ENCODE results near the gene BHLHE23.

- TF ChIP-seq, protein P1, sequence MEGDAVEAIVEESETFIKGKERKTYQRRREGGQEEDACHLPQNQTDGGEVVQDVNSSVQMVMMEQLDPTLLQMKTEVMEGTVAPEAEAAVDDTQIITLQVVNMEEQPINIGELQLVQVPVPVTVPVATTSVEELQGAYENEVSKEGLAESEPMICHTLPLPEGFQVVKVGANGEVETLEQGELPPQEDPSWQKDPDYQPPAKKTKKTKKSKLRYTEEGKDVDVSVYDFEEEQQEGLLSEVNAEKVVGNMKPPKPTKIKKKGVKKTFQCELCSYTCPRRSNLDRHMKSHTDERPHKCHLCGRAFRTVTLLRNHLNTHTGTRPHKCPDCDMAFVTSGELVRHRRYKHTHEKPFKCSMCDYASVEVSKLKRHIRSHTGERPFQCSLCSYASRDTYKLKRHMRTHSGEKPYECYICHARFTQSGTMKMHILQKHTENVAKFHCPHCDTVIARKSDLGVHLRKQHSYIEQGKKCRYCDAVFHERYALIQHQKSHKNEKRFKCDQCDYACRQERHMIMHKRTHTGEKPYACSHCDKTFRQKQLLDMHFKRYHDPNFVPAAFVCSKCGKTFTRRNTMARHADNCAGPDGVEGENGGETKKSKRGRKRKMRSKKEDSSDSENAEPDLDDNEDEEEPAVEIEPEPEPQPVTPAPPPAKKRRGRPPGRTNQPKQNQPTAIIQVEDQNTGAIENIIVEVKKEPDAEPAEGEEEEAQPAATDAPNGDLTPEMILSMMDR (IDR thresholded peaks at IDR 0.05), result no peak
- TF ChIP-seq POLR2A (IDR thresholded peaks at IDR 0.05), result no peak
Observed at GRCh38 chr20:62997417-62998035, 9.2 kb downstream of the BHLHE23 start.

Data from thyroid gland (tissue), 4 donors.